Activated CD4-positive, alpha-beta memory T cell treated with anti-CD3 and anti-CD28 coated beads for 36 hours (primary cell): Measurements from ENCODE around the gene TNRC6A. TPM values are rescaled to one million over a fixed set of nuclear protein-coding genes. Genes with fewer than 3 reads are reported as not detected.
"Not testable (repeated sequence)": the region's sequence is repeated elsewhere in the genome, so short reads cannot be mapped to it uniquely, and the experiment has no call there.

Experiments
- CTCF ChIA-PET: fragments of 350-600 bp; sonication (Branson Sonifier 250); formaldehyde crosslinking; loops from one replicate; lab custom pipeline; 2021; ENCODE audit warnings: antibody characterized with exemption, inconsistent platforms; lab: Charles Lee
- POLR2A ChIA-PET: fragments of 350-600 bp; sonication (Branson Sonifier 250); formaldehyde crosslinking; loops from one replicate; lab custom pipeline; 2021; ENCODE audit warnings: antibody characterized with exemption; lab: Charles Lee
- DNase-seq: peaks from one replicate; pipeline ENCODE4 v3.0.0-alpha.2; 2020
- H3K27ac Mint-ChIP-seq: one replicate; pipeline ENCODE4 v1.8.0; 2021; ENCODE audit warnings: mixed read lengths
- H3K27me3 Mint-ChIP-seq: one replicate; pipeline ENCODE4 v1.8.0; 2021; ENCODE audit warnings: mixed read lengths
- H3K36me3 Mint-ChIP-seq: one replicate; pipeline ENCODE4 v1.8.0; 2021; ENCODE audit warnings: mixed read lengths
- H3K4me1 Mint-ChIP-seq: one replicate; pipeline ENCODE4 v1.8.0; 2021; ENCODE audit warnings: low read depth, mixed read lengths
- H3K4me3 Mint-ChIP-seq: one replicate; pipeline ENCODE4 v1.8.0; 2021; ENCODE audit warnings: mild to moderate bottlenecking, mixed read lengths
- H3K9me3 Mint-ChIP-seq: one replicate; pipeline ENCODE4 v1.8.0; 2021; ENCODE audit warnings: mixed read lengths
- intact Hi-C: fragments of 100-400 bp; cut with micrococcal nuclease; formaldehyde crosslinking; loops from one replicate; pipeline ENCODE4 v1.15.1; 2023
- total RNA-seq, 2 experiments: library from RNA; stranded (reverse); gene quantifications; one replicate each; pipeline ENCODE4 v1.2.3, GENCODE V29; 2021

Gene TNRC6A
- total RNA-seq, 2 experiments from 2014 or later = 31.7 to 36.3 TPM

DNA sequence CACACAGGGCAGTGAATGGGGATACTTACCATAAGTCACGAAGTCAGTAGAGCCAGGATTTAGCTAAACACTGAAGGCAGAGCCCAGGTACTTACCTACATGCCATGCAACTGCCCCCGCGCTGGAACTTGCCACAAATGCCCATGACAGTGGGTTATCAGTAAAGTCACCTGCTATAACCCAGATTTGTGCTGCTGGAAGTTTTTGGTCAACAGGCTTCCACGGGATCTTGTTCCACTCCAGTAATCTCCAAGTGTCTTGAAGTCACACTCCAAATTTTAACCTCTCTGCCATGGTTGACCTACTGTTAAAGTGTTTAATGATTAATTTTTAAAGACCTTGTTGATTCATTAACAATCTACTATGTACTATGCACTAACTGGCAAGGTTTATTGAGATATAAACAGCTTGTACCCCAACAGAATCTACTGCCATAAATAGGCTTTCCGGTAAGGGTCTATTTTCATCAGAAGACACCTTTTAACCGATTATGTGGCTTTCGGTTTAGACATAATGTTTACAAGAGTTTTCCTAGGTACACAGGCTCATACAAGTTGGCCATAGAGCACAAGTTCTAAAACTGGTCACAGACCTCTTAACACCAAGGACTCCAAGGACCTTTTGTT lies 110.0 kb downstream of the TNRC6A start:
- CTCF ChIA-PET = no interaction called here

DNA sequence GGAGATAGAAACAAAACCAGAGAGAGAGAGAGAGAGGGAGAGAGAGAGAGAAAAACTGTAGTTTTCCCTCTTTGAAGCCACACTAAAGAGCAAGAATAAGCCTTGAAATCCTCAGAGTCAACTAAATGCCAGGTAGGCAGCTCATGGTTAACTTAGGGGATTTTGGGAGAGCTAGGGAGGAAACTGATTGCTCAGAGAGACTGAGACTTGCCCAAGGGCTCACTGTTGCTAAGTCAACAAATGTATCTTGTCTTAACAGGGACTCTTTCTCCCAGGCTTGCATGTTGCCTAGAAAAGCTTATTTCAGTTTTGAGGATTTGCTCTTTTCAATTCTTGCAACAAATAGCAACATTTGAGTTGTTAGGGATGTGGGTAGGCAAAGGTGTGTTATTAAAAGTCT lies 111.8 kb downstream of the TNRC6A start:
- Mint-ChIP-seq H3K4me3 (no peak overlapping the region), H3K9me3 (no peaks in the 10 kb centered on the region), H3K36me3 (no peaks in the 10 kb centered on the region), H3K4me1 (no peaks in the 10 kb centered on the region), H3K27me3 (no peaks in the 10 kb centered on the region), H3K27ac (no peak overlapping the region)
- POLR2A ChIA-PET = interaction anchor here (1.3 kb wide), 1 partner anchor 10 kb away, joined by 4 read pairs; no protein-coding TSS in a partner anchor
- no peak for DNase-seq
- CTCF ChIA-PET = no interaction called here
- intact Hi-C loops = no loop called here

More for the DNA sequence above, 110.0 kb downstream of the TNRC6A start:
- Mint-ChIP-seq H3K4me1 (no peaks in the 10 kb centered on the region), H3K27me3 (no peaks in the 10 kb centered on the region), H3K27ac (no peak overlapping the region), H3K36me3 (no peaks in the 10 kb centered on the region), H3K4me3 (no peak overlapping the region), H3K9me3 (no peaks in the 10 kb centered on the region)
- DNase-seq = no peak
- intact Hi-C loops = no loop called here
- POLR2A ChIA-PET = interaction anchor here (1.4 kb wide), 1 partner anchor 11 kb away, joined by 5 read pairs; no protein-coding TSS in a partner anchor

DNA sequence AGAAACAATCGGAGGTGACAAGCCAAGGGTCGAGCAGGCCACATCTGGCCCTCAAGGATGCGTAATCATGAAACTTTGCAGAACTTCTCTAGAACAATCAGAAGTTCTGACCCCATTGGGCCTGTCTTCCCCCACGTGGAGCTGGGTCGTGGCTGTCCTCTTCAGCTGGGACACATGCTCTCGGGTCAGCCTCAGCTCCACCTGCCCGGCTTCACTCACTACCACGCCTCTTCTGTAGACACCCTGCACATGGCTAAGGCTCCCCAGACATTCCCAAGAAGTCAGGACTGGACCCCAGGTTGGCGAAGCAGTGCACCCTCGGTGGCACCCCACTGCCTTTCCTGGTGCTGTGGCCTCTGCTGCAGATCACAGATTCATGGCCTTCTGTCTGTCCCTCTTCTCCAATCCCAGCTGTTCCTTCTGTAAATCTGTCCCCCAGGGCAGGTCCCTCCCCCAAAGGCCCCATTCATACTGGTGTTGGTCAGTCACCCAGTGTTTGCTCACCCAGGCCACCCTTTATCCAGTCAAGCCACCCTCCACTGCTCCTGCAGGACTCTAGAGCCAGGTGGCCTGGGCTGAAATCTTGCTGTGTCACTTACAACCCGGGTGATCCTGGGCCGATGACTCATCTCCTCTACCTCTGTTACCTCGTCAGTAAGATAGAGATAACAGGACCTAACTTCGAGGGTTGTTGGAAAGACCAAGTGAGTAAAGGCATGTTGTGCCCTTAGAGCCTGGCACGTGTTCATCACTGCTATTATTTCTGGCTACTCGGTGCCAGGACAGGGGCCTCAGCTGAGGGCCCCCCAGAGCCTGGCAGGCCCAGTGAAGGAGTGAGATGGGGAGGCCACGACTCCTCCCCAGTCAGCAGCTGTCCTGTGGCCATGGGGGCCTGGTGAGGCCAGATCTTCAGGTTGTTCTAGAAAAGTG lies 114.9 kb downstream of the TNRC6A start:
- H3K9me3 Mint-ChIP-seq = no peaks in the 10 kb centered on the region
- no peak overlapping the region for H3K27ac Mint-ChIP-seq
- ChIA-PET CTCF (no interaction called here), POLR2A (no interaction called here)
- H3K36me3 Mint-ChIP-seq = no peaks in the 10 kb centered on the region
- intact Hi-C loops = no loop called here
- no peak overlapping the region for H3K4me3 Mint-ChIP-seq
- no peaks in the 10 kb centered on the region for H3K27me3 Mint-ChIP-seq
- peak; percentile 42 for DNase-seq
- H3K4me1 Mint-ChIP-seq = no peaks in the 10 kb centered on the region

DNA sequence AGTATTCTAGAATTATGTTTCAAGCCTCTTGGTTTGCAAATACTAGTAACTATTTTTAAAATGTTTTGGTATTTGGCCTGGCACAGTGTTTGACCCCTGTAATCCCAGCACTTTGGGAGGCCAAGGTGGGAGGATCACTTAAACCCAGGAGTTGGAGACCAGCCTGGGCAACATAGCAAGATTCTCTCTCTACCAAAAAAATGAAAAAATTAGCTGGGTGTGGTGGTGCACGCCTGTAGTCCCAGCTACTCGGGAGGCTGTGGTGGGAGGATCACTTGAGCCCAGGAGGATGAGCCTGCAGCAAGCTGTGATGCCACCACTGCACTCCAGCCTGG lies 115.5 kb downstream of the TNRC6A start:
- H3K4me3 Mint-ChIP-seq, POLR2A ChIA-PET, intact Hi-C loops, H3K36me3 Mint-ChIP-seq, H3K4me1 Mint-ChIP-seq, H3K27ac Mint-ChIP-seq, DNase-seq, CTCF ChIA-PET, H3K9me3 Mint-ChIP-seq, H3K27me3 Mint-ChIP-seq: not testable (repeated sequence)

DNA sequence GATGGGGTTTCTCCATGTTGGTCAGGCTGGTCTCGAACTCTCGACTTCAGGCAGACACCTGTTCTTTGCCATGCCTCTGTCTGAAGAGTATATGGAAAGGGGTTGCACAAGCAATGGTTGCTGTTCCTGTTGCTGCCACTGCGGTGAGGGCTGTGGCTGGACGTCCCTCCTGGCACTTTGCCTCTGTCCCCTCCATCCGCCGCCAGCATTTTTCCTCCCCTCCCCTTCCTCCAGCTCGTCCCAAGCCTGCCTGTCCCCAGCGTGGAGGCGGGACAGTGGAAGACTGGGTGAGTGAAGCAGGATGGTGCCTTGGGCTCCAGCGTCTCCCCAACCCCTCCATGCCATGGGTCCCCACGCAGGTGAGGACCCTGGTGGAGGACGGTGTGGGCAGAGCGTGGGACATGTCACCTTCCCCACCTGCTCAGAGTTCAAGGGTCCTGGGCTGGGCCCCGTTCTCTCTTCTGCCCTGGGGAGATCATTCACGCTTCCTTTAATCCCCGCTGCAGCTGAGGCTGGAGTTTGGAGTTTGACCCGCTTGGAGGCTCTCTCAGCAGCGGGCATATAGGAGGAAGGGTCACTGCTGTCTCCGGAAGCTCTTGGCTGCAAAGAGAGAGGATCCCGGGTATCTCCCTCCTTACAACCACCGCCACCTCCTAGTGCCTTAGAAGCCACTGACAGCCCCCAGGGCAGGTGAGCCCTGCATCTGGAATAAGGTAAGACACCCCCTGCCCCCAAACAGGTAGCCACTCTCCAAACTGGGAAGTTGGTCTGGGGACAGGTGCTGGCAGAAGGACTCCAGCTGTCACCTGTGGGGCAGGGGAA lies 116.5 kb downstream of the TNRC6A start, which contains the start of gene SLC5A11:
SLC5A11 (plus strand) TSS at position 238 of the 822 bp plus-strand sequence. CDS start 12,681 bp downstream, outside the sequence.
- Mint-ChIP-seq H3K36me3 (no peaks in the 10 kb centered on the region), H3K27ac (no peak within 1 kb of the TSS), H3K4me1 (peaks cover 8% of the 10 kb centered on the region), H3K4me3 (no peak within 1 kb of the TSS), H3K27me3 (no peaks in the 10 kb centered on the region), H3K9me3 (no peaks in the 10 kb centered on the region)
- POLR2A ChIA-PET = no interaction called here
- DNase-seq = no peak
- intact Hi-C loops = no loop called here
- CTCF ChIA-PET = no interaction called here

DNA sequence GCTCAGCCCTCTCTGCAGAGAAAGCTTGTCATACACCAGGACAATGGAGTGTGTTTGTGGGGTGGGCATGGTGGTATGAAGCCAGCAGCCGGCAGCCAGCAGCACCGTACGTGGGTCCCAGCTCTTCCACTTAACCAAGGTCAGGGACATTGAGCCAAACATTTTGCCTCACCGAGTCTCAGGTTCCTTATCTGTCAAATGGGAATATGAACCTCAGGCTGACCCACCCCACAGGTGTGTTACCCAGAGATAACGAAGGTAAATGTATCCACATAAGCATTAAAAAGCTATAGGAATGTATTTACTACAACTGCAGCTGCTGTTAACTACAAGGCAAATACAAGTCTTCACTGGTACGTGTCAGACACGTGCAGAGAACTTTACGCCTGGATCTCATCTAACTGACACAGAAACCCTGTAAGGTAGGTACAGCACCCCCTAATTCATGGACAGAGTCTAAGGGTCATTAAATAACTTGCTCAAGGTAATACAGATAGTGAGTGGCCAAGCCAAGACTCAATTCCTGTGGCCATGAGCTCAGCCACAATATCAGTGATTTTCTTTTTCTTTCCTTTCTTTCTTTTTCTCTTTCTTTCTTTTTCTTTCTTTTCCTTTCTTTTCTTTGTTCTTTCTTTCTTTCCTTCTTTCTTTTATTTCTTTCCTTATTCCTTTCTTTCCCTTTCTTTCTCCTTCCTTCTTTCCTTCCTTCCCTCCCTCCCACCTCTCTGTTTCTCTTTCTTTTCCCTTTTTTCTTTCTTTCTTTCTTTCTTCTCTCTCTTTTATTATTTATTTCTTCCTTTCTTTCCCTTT lies 117.3 kb downstream of the TNRC6A start:
- H3K36me3 Mint-ChIP-seq = no peaks in the 10 kb centered on the region

DNA sequence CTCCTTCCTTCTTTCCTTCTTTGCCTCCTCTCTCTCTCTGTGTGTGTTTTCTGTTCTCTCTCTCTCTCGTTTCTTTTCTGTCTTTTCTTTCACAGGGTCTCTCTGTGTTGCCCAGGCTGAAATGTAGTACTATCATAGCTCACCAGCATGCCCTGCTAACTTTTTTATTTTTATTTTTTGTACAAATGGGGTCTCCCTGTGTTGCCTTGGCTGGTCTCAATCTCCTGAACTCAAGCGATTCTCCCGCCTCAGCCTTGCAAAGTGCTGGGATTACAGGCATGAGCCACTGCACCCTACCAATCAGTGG lies 117.9 kb downstream of the TNRC6A start:
- no peak for DNase-seq
- intact Hi-C loops = loop anchor here (1.0 kb wide), 1 partner anchor 11 kb away; no protein-coding TSS in a partner anchor
- peaks cover 19% of the 10 kb centered on the region for H3K4me1 Mint-ChIP-seq
- H3K27ac Mint-ChIP-seq = no peak overlapping the region
- no peaks in the 10 kb centered on the region for H3K27me3 Mint-ChIP-seq
- no peak overlapping the region for H3K4me3 Mint-ChIP-seq
- H3K36me3 Mint-ChIP-seq = no peaks in the 10 kb centered on the region
- ChIA-PET CTCF (no interaction called here), POLR2A (no interaction called here)
- H3K9me3 Mint-ChIP-seq = no peaks in the 10 kb centered on the region

More for the DNA sequence above, 117.3 kb downstream of the TNRC6A start:
- H3K9me3 Mint-ChIP-seq = no peaks in the 10 kb centered on the region
- H3K4me1 Mint-ChIP-seq = peaks cover 13% of the 10 kb centered on the region
- POLR2A ChIA-PET = no interaction called here
- no peak overlapping the region for H3K4me3 Mint-ChIP-seq
- DNase-seq = no peak
- H3K27me3 Mint-ChIP-seq = no peaks in the 10 kb centered on the region
- CTCF ChIA-PET = no interaction called here
- intact Hi-C loops = loop anchor here (1.0 kb wide), 1 partner anchor 12 kb away; no protein-coding TSS in a partner anchor
- no peak overlapping the region for H3K27ac Mint-ChIP-seq

DNA sequence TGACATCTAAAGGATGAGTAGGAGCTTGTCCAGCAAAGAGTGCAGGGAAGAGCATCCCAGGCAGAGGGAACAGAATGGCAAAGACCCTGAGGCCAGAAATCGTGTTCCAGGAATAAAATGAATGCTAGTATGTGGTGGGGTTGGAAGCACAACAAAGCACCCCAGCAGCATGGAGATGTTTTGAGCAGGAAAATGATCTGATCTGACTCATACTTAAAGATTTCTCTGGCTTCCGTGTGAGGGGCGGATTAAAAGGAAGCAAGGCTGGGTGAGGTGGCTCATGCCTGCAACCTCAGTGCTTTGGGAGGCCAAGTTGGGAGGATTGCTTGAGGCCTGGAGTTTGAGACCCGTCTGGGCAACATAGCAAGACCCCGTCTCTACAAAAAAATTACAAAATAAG lies 118.6 kb downstream of the TNRC6A start:
- CTCF ChIA-PET = no interaction called here
- intact Hi-C loops = no loop called here
- DNase-seq = no peak

DNA sequence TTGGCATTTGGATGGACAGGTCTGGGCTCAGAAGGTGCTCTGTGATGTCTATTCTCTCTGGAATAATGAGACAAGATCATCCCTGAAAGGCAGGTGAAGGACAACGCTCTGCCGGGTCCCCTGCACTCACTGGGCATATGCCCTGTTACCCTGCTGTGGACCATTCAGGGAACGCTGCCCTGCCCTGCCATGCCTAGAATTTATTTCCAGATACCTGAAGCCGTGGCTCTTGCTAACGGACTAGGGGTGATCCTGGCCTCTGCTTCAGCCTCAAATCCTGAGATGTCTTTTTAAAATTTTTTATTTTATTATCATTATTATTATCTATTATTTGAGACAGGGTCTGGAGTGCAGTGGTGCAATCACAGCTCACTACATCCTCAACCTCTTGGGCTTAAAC lies 120.2 kb downstream of the TNRC6A start:
- H3K4me3 Mint-ChIP-seq = no peak overlapping the region
- no peaks in the 10 kb centered on the region for H3K27me3 Mint-ChIP-seq
- intact Hi-C loops = loop anchor here (2.0 to 10.0 kb wide), 7 partner anchors 77 to 657 kb away; no protein-coding TSS in a partner anchor
- H3K9me3 Mint-ChIP-seq = no peaks in the 10 kb centered on the region
- H3K4me1 Mint-ChIP-seq = peaks cover 21% of the 10 kb centered on the region
- CTCF ChIA-PET = interaction anchor here (1.0 kb wide), 1 partner anchor 57 kb away, joined by 3 read pairs; no protein-coding TSS in a partner anchor
- H3K27ac Mint-ChIP-seq = no peak overlapping the region
- H3K36me3 Mint-ChIP-seq = no peaks in the 10 kb centered on the region
- DNase-seq = no peak
- POLR2A ChIA-PET = interaction anchor here (2.0 kb wide), 1 partner anchor 11 kb away, joined by 5 read pairs; no protein-coding TSS in a partner anchor

More for the DNA sequence above, 118.6 kb downstream of the TNRC6A start:
- Mint-ChIP-seq H3K27ac (no peak overlapping the region), H3K9me3 (no peaks in the 10 kb centered on the region), H3K4me3 (no peak overlapping the region), H3K4me1 (peaks cover 19% of the 10 kb centered on the region), H3K27me3 (no peaks in the 10 kb centered on the region), H3K36me3 (no peaks in the 10 kb centered on the region)
- POLR2A ChIA-PET = no interaction called here

DNA sequence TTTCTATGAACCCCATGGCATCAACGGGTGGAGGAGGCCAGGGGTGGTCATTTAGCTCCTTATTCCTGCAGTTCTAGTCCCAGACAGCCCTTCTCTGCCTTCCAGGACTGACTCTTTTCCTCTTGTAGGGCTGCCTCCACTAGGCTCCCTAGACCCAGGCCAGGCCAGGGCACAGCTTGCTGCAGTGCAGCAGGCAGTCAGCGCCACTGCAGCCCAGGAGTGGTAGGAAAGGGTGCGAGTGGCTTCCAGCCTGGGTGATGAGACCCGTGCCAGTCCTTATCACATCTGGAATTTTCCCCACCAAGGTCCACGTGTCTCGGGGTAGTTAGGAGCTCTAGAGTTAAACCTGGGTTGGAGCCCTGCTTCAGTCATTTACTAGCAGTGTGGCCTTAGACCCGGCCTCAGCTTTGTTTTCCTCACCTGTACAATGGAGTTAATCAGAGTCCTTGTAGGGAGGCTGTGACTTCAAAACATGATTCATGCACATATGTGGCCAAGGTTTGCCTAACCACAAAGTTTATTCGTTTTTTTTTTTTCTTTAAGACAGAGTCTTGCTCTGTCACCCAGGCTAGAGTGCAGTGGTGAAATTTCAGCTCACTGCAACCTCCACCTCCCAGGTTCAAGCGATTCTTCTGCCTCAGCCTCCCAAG lies 121.0 kb downstream of the TNRC6A start:
- Mint-ChIP-seq H3K4me1 (peaks cover 21% of the 10 kb centered on the region), H3K9me3 (no peaks in the 10 kb centered on the region), H3K36me3 (no peaks in the 10 kb centered on the region), H3K4me3 (no peak overlapping the region), H3K27ac (no peak overlapping the region), H3K27me3 (no peaks in the 10 kb centered on the region)
- ChIA-PET CTCF (interaction anchor here (1.0 to 1.7 kb wide), 3 partner anchors 56 to 270 kb away, joined by 3 to 4 read pairs (median 3); no protein-coding TSS in a partner anchor), POLR2A (interaction anchor here (2.0 kb wide), 1 partner anchor 11 kb away, joined by 5 read pairs; no protein-coding TSS in a partner anchor)
- DNase-seq = peak; percentile 53
- intact Hi-C loops = loop anchor here (2.0 to 10.0 kb wide), 7 partner anchors 78 to 658 kb away; no protein-coding TSS in a partner anchor
